GM06990 (cell line): Measurements from ENCODE around the gene CLEC4G.

Experiments used
- DNase-seq: peaks from one replicate; pipeline ENCODE4 v3.0.0-alpha.2; 2011; ENCODE audit not compliant: insufficient read length; ENCODE audit errors: extremely low read depth
- H3K27me3 ChIP-seq: replicated peaks from 2 replicates; pipeline ENCODE4 v1.6.0; 2011; ENCODE audit warnings: low read length; ENCODE audit not compliant: control insufficient read depth, insufficient read depth
- H3K36me3 ChIP-seq: 2 replicates; pipeline ENCODE4 v1.5.1; 2011; ENCODE audit warnings: low read length; ENCODE audit not compliant: control insufficient read depth, insufficient read depth
- H3K4me3 ChIP-seq: replicated peaks from 2 replicates; pipeline ENCODE4 v1.5.1; 2011; ENCODE audit warnings: low read depth, mild to moderate bottlenecking, control low read depth, low read length
- TF ChIP-seq, protein P1 (sequence below): IDR thresholded peaks from 2 replicates; pipeline ENCODE4 v1.5.1; 2011; ENCODE audit warnings: low read length, control low read depth, mild to moderate bottlenecking, inconsistent platforms; ENCODE audit not compliant: insufficient read depth, poor library complexity, severe bottlenecking

The CLEC4G gene

DNA sequence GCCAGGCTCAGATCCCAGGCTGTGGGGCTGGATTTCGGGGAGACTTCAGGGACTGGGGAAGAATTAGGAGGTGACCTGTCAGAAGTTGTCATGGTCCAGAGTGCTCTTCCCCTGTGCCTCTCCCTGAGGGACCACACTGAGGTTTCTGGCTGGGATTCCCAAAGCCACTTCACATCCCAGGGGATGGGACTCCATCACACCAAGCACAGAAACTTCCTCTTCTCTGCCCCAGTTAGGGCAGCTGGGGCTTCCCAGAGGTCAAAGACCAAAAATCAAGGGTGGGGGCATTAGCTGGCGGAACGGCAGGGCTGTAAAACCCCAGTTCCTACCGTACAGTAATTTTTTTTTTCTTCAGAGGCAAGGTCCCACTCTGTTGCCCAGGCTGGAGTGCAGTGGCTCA, 37.4 kb downstream of the CLEC4G start:
- Histone ChIP-seq H3K36me3 (peaks cover 71% of the 10 kb centered on the region), H3K27me3 (no peaks in the 10 kb centered on the region), H3K4me3 (peak overlapping the region; percentile 43; the same call in 1 of the 2 replicates)
- TF ChIP-seq, protein P1, sequence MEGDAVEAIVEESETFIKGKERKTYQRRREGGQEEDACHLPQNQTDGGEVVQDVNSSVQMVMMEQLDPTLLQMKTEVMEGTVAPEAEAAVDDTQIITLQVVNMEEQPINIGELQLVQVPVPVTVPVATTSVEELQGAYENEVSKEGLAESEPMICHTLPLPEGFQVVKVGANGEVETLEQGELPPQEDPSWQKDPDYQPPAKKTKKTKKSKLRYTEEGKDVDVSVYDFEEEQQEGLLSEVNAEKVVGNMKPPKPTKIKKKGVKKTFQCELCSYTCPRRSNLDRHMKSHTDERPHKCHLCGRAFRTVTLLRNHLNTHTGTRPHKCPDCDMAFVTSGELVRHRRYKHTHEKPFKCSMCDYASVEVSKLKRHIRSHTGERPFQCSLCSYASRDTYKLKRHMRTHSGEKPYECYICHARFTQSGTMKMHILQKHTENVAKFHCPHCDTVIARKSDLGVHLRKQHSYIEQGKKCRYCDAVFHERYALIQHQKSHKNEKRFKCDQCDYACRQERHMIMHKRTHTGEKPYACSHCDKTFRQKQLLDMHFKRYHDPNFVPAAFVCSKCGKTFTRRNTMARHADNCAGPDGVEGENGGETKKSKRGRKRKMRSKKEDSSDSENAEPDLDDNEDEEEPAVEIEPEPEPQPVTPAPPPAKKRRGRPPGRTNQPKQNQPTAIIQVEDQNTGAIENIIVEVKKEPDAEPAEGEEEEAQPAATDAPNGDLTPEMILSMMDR = no peak
- DNase-seq = no peak

DNA sequence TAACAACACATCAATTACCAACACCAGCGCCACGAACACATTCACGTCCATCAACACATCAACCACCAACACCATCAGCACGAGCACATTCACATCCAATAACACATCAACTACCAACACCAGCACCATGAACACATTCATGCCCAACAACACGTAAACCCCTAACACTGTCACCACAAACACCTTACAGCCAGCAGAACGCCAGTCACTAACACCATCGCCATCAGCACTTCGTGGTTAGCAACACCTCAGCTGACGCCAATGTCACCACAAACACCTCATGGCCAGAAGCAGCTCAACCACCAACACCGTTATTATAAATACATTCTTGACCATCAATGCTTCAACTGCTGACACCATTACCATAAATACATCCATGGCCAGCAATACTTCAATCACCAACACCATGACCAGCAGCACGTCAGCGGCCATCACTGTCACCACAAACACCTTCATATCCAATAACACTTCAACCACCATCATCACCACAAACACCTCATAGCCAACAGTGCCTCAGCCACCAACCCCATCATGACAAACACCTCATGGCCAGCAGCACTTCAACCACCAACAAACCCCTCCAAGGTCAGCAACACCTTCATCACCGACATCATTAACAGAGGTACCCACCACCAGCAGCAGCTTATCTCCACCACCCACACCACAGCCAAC, 39.4 kb downstream of the CLEC4G start:
- peak overlapping the region; percentile 21 for H3K4me3 ChIP-seq

DNA sequence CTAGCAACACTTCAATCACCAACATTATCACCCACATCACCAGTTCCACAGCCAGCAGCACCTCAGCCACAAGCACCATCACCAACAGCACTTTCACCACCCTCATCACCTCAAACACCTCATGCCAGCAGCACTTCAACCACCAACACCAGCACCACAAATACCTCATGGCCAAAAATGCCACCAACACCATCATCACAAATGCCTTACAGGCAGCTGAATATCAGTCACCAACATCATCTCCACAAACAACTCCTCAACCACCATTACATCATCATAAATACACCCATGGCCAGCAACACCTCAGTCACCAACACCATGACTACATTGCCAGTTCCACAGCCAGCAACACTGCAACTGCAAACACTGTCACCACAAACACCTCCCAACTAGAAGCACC, 40.4 kb downstream of the CLEC4G start:
- TF ChIP-seq, protein P1 = no peak
- Histone ChIP-seq H3K36me3 (peaks cover 58% of the 10 kb centered on the region), H3K27me3 (no peaks in the 10 kb centered on the region), H3K4me3 (no peak overlapping the region)
- no peak for DNase-seq

More for the DNA sequence above, 39.4 kb downstream of the CLEC4G start:
- DNase-seq = no peak
- H3K36me3 ChIP-seq = peaks cover 67% of the 10 kb centered on the region
- TF ChIP-seq, protein P1 = no peak
- no peaks in the 10 kb centered on the region for H3K27me3 ChIP-seq

DNA sequence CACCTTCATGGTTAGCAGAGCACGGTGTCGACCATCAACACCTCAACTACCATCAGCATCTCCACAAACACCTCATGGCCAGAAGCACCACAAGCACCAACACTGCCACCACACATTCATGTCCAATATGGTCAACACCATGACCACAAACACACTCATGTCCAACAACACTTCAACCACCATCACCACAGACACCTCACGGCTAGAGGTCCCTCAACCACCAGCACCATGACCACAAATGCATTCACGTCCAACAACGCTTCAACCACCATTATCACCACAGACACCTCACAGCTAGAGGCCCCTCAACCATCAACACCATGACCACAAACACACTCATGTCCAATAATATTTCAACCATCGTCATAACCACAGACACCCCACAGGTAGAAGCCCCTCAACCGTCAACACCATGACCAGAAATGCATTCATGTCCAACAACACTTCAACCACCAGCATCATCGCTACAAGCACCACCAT, 41.1 kb downstream of the CLEC4G start:
- no peak overlapping the region for H3K4me3 ChIP-seq
- H3K36me3 ChIP-seq = peaks cover 55% of the 10 kb centered on the region
- no peak for DNase-seq
- TF ChIP-seq, protein P1 = no peak
- no peaks in the 10 kb centered on the region for H3K27me3 ChIP-seq

DNA sequence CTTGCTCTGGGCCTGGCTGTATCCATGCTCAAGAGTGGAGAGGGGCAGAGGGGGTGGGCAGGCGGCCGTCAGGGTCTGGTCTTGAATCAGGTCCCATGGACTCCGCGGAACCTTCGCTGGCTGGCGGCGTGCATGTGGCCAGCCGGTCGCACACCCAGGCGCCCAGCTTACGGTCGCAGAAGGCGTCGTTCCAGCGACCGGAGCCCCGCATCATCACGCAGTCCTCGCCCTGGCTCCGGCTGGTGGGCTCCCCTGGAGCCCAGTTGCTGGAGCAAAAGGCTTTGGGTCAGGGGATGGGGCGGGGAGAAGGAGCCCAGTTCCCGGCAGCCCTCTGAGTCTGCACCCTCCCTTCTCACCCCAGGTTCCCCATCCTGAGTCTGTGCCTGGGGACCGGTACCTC, 42.7 kb downstream of the CLEC4G start:
- DNase-seq = no peak
- H3K4me3 ChIP-seq = no peak overlapping the region
- TF ChIP-seq, protein P1 = no peak
- H3K27me3 ChIP-seq = no peaks in the 10 kb centered on the region
- peaks cover 40% of the 10 kb centered on the region for H3K36me3 ChIP-seq
